H1 (cell line): ENCODE data around the gene AGRN. TPM values are rescaled to one million over a fixed set of nuclear protein-coding genes. Genes with fewer than 3 reads are reported as not detected.

Source experiments
- CTCF ChIA-PET: fragments of 300-600 bp; sonication (Branson Sonifier 250); formaldehyde crosslinking; loops from one replicate; lab custom pipeline; 2021; ENCODE audit not compliant: partially characterized antibody; lab: Charles Lee
- POLR2A ChIA-PET: fragments of 300-600 bp; sonication (Branson Sonifier 250); formaldehyde crosslinking; loops from one replicate; lab custom pipeline; 2021; ENCODE audit warnings: inconsistent platforms; ENCODE audit not compliant: partially characterized antibody; lab: Charles Lee
- DNase-seq, 2 experiments: peaks; one replicate each; pipeline versions ENCODE4 v3.0.0 to v3.0.0-alpha.2; 2010 to 2022; ENCODE audit warnings: low spot score in 2 of 2, low read depth in 1 of 2, mixed read lengths in 1 of 2
- FAIRE-seq: peaks from 2 replicates; lab custom pipeline; 2011; peaks lifted over from hg19 to GRCh38; lab: Jason Lieb, UNC
- H2AFZ ChIP-seq: 2 replicates; pipeline ENCODE4 v1.8.1; 2012; ENCODE audit warnings: low read length, inconsistent platforms
- H2AK5ac ChIP-seq: 2 replicates; pipeline ENCODE4 v1.6.1; 2013; ENCODE audit warnings: low read depth, low read length
- H2BK120ac ChIP-seq: replicated peaks from 2 replicates; pipeline ENCODE3; 2013; ENCODE audit warnings: low read depth, low read length, inconsistent platforms
- H2BK12ac ChIP-seq: 2 replicates; pipeline ENCODE4 v1.6.1; 2013; ENCODE audit warnings: low read depth, low read length
- H2BK15ac ChIP-seq: 2 replicates; pipeline ENCODE4 v1.6.1; 2013; ENCODE audit warnings: low read length
- H2BK20ac ChIP-seq: 2 replicates; pipeline ENCODE4 v1.6.1; 2013; ENCODE audit warnings: low read length
- H2BK5ac ChIP-seq: 2 replicates; pipeline ENCODE4 v1.6.1; 2013; ENCODE audit warnings: low read depth, low read length
- H3K14ac ChIP-seq: 2 replicates; pipeline ENCODE4 v1.6.1; 2013; ENCODE audit warnings: inconsistent platforms; ENCODE audit not compliant: insufficient read length
- H3K18ac ChIP-seq: 2 replicates; pipeline ENCODE4 v1.6.1; 2013; ENCODE audit warnings: low read length; ENCODE audit errors: extremely low read depth
- H3K23ac ChIP-seq: 2 replicates; pipeline ENCODE4 v1.6.1; 2013; ENCODE audit warnings: inconsistent platforms; ENCODE audit not compliant: insufficient read length
- H3K23me2 ChIP-seq: 2 replicates; pipeline ENCODE4 v1.6.1; 2013; ENCODE audit warnings: low read depth, low read length
- H3K27ac ChIP-seq: 2 replicates; pipeline ENCODE4 v1.6.1; 2011; ENCODE audit warnings: low read depth, low read length, inconsistent platforms
- H3K27me3 ChIP-seq, 4 experiments: replicated peaks in 1 of 4; 1 replicate in 1 of 4; 2 replicates in 3 of 4; pipeline versions ENCODE4 v1.6.1 to v1.8.1; 2011 to 2013; ENCODE audit warnings: low read length in 3 of 4, mild to moderate bottlenecking in 3 of 4, inconsistent platforms in 2 of 4, mixed read lengths in 2 of 4, moderate library complexity in 1 of 4; ENCODE audit not compliant: control insufficient read depth in 3 of 4, insufficient read depth in 3 of 4; ENCODE audit errors: extremely low read depth in 1 of 4
- H3K36me3 ChIP-seq, 4 experiments: 2 replicates each; pipeline versions ENCODE4 v1.6.1 to v1.8.1; 2011 to 2013; ENCODE audit warnings: mild to moderate bottlenecking in 4 of 4, low read length in 3 of 4, moderate library complexity in 2 of 4, control low read depth in 1 of 4, inconsistent platforms in 1 of 4; ENCODE audit not compliant: insufficient read depth in 4 of 4, control insufficient read depth in 2 of 4
- H3K4ac ChIP-seq: replicated peaks from 2 replicates; pipeline ENCODE3; 2013; ENCODE audit warnings: low read length, low read depth, mixed read lengths, inconsistent platforms; ENCODE audit not compliant: insufficient read length
- H3K4me1 ChIP-seq, 4 experiments: replicated peaks in 1 of 4; 1 replicate in 1 of 4; 2 replicates in 3 of 4; pipeline versions ENCODE4 v1.6.1 to v1.8.1; 2011 to 2013; ENCODE audit warnings: low read length in 3 of 4, inconsistent platforms in 2 of 4, mixed read lengths in 1 of 4; ENCODE audit not compliant: insufficient read depth in 4 of 4, control insufficient read depth in 3 of 4
- H3K4me2 ChIP-seq, 2 experiments: 2 replicates each; pipeline versions ENCODE4 v1.6.1 to v1.8.1; 2011 to 2013; ENCODE audit warnings: low read depth in 2 of 2, low read length in 2 of 2, control low read depth in 1 of 2, inconsistent platforms in 1 of 2, mild to moderate bottlenecking in 1 of 2; ENCODE audit not compliant: insufficient read depth in 1 of 2
- H3K4me3 ChIP-seq, 4 experiments: fragments of 200-600, 300-600 bp in 1 of 4; sonication (generic), shearing (Covaris generic), sonication (Bioruptor Twin) in 1 of 4; 2 replicates each; pipeline versions ENCODE4 v1.5.1 to v1.8.1; 2011 to 2016; ENCODE audit warnings: low read length in 4 of 4, low read depth in 3 of 4, control low read depth in 2 of 4, inconsistent platforms in 2 of 4, mild to moderate bottlenecking in 2 of 4, mixed read lengths in 1 of 4, moderate library complexity in 1 of 4; ENCODE audit not compliant: insufficient read depth in 2 of 4; ENCODE audit errors: extremely low read depth in 1 of 4
- H3K56ac ChIP-seq: replicated peaks from 2 replicates; pipeline ENCODE3; 2013; ENCODE audit warnings: low read depth, mild to moderate bottlenecking, mixed read lengths, low read length, inconsistent platforms; ENCODE audit not compliant: insufficient read length
- H3K79me1 ChIP-seq: 2 replicates; pipeline ENCODE4 v1.6.1; 2013; ENCODE audit warnings: low read depth, low read length, control low read depth
- H3K79me2 ChIP-seq, 2 experiments: 2 replicates each; pipeline versions ENCODE4 v1.6.1 to v1.8.1; 2012 to 2013; ENCODE audit warnings: low read length in 2 of 2, mild to moderate bottlenecking in 2 of 2, inconsistent platforms in 1 of 2; ENCODE audit not compliant: insufficient read depth in 2 of 2, control insufficient read depth in 1 of 2
- H3K9ac ChIP-seq, 4 experiments: replicated peaks in 1 of 4; 1 replicate in 1 of 4; 2 replicates in 3 of 4; pipeline versions ENCODE4 v1.6.1 to v1.8.1; 2011 to 2013; ENCODE audit warnings: low read depth in 3 of 4, low read length in 3 of 4, control low read depth in 2 of 4, mild to moderate bottlenecking in 2 of 4, moderate library complexity in 2 of 4, inconsistent platforms in 1 of 4; ENCODE audit errors: extremely low read depth in 1 of 4
- H3K9me3 ChIP-seq, 2 experiments: 2 replicates each; pipeline versions ENCODE4 v1.6.1 to v1.8.1; 2012 to 2013; ENCODE audit warnings: mild to moderate bottlenecking in 2 of 2, moderate library complexity in 2 of 2, control low read depth in 1 of 2, inconsistent platforms in 1 of 2, low read depth in 1 of 2, low read length in 1 of 2, mixed read lengths in 1 of 2; ENCODE audit not compliant: insufficient read depth in 2 of 2
- H4K20me1 ChIP-seq, 2 experiments: replicated peaks in 1 of 2; 2 replicates each; pipeline versions ENCODE3 to v1.8.1; 2011 to 2013; ENCODE audit warnings: inconsistent platforms in 2 of 2, low read length in 2 of 2, mild to moderate bottlenecking in 1 of 2; ENCODE audit not compliant: insufficient read depth in 2 of 2, control insufficient read depth in 1 of 2
- H4K5ac ChIP-seq: 2 replicates; pipeline ENCODE4 v1.6.1; 2013; ENCODE audit warnings: low read length, low read depth, mixed read lengths, inconsistent platforms; ENCODE audit not compliant: insufficient read length
- H4K8ac ChIP-seq: 2 replicates; pipeline ENCODE4 v1.8.0; 2013; ENCODE audit warnings: mild to moderate bottlenecking, moderate library complexity, low read length, inconsistent platforms; ENCODE audit not compliant: insufficient read depth; ENCODE audit errors: extremely low read depth
- H4K91ac ChIP-seq: replicated peaks from 2 replicates; pipeline ENCODE3; 2013; ENCODE audit warnings: low read length, mixed read lengths, inconsistent platforms; ENCODE audit not compliant: insufficient read length
- GABPA ChIP-seq: IDR thresholded peaks from 2 replicates; pipeline ENCODE4 v1.6.1; 2011; ENCODE audit warnings: mild to moderate bottlenecking, low read length, moderate library complexity, borderline replicate concordance; ENCODE audit not compliant: insufficient read depth
- KDM1A ChIP-seq: fragments of 200-600, 300-600 bp; sonication (generic); IDR thresholded peaks from 2 replicates; pipeline ENCODE4 v1.7.1; 2016; ENCODE audit warnings: mild to moderate bottlenecking, low read length, borderline replicate concordance
- WGBS, 2 experiments: shearing (Covaris generic) in 1 of 2; methylation state at CpG; one replicate each; pipeline versions ENCODE4 v1.1.6 to v1.1.7; 2013 to 2015; ENCODE audit warnings: low lambda C conversion rate in 2 of 2, mixed read lengths in 2 of 2, inconsistent platforms in 1 of 2, low coverage in 1 of 2, missing lambda C conversion rate in 1 of 2; ENCODE audit not compliant: insufficient replicate concordance in 2 of 2, insufficient coverage in 1 of 2, insufficient read length in 1 of 2; ENCODE audit errors: extremely low coverage in 1 of 2, missing lambda C conversion rate in 1 of 2; 5-methylcytosine and 5-hydroxymethylcytosine counted together
- polyA plus RNA-seq, 7 experiments: library from polyadenylated mRNA; depleted of rRNA in 3 of 7; stranded (reverse) in 5 of 7; unstranded in 2 of 7; fragments of >200 nt in 5 of 7; fragments of 200-250 nt in 2 of 7; gene quantifications; 1 replicate in 5 of 7; 2 replicates in 1 of 7; 4 replicates in 1 of 7; pipeline versions ENCODE4 v1.2.1 to v1.2.3, GENCODE V29; 2011 to 2013; ENCODE audit warnings: missing spikeins in 2 of 7, mixed read lengths in 2 of 7
- total RNA-seq: library from RNA; stranded (reverse); fragmentation: NEBNext Ultra II Directional; extraction: Animal tissue kit (Norgen Biotek cat#: 25700); gene quantifications from 2 replicates; pipeline ENCODE4 v1.2.1, GENCODE V29; 2021

AGRN gene
- total and polyA plus RNA-seq, 2 of the 8 experiments (the other 6 are each of a cell fraction or from before 2014, with no cell fraction given): 52.3 to 155 TPM

DNA sequence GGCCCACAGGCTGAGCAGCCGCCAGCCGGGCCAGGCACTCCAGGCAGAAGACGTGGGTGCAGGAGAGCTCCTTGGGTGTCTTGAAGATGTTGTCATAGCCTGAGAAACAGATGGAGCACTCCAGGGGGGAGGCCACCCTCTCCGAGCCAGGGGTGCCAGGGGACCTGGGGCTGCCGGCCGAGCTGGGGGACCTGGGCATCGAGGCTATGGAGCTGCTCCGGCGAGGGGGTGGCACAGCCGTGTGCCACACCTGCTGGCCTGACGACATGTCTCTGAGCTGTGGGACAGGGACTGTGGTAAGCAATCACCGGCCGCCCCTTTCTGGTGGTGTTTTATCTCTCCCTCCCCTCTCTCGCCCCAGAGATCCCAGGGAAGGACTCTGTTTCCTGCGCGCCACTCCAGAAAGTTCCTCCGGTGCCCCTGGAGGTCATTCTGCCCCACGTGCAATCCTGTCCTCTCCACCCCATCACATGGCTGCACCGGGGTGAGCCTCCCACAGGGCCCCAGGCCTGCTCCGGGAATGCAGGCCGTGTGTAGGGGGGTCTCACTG is 52.5 kb downstream of the AGRN start:
- H3K36me3 ChIP-seq: no peaks in the 10 kb centered on the region
- ChIA-PET POLR2A (interaction anchor here (1.1 to 2.8 kb wide), 6 partner anchors 8 to 58 kb away, joined by 3 to 11 read pairs (median 4); no protein-coding TSS in a partner anchor), CTCF (interaction anchor here (0.9 to 2.1 kb wide), 4 partner anchors 8 to 88 kb away, joined by 3 to 5 read pairs (median 4); no protein-coding TSS in a partner anchor)
- H2BK20ac ChIP-seq: no peak overlapping the region
- H3K56ac ChIP-seq: no peak overlapping the region
- TF ChIP-seq GABPA (no peak), KDM1A (no peak)
- H4K5ac ChIP-seq: no peak overlapping the region
- H2BK12ac ChIP-seq: no peak overlapping the region
- H4K8ac ChIP-seq: no peak overlapping the region
- no peak for FAIRE-seq
- no peak overlapping the region for H2AFZ ChIP-seq
- no peaks in the 10 kb centered on the region for H3K9me3 ChIP-seq
- no peak overlapping the region for H2BK120ac ChIP-seq
- no peak overlapping the region for H3K9ac ChIP-seq
- H3K4ac ChIP-seq: no peak overlapping the region
- 84% methylated on average over 19 of the region's 21 CpGs; no CpG with 5 or more reads in 1 of the 2 experiments for WGBS, 2 experiments
- H2BK15ac ChIP-seq: no peak overlapping the region
- H3K14ac ChIP-seq: no peak overlapping the region
- H3K4me1 ChIP-seq: peaks cover 0 to 9% (median 1%) of the 10 kb centered on the region in 4 experiments; a peak in 4 of 7 replicates
- no peak overlapping the region; the same call in 1 of the 2 replicates for H3K27ac ChIP-seq
- H3K79me1 ChIP-seq: no peaks in the 10 kb centered on the region
- H3K4me2 ChIP-seq: no peak overlapping the region
- no peak overlapping the region for H3K4me3 ChIP-seq
- no peak for DNase-seq
- H2BK5ac ChIP-seq: no peak overlapping the region
- H3K18ac ChIP-seq: no peak overlapping the region
- H4K20me1 ChIP-seq: peaks cover 0 to 11% of the 10 kb centered on the region in 2 experiments
- peaks cover 7% of the 10 kb centered on the region; the same call in 1 of the 2 replicates for H3K23me2 ChIP-seq
- no peak overlapping the region for H2AK5ac ChIP-seq
- no peak overlapping the region for H3K23ac ChIP-seq
- H3K79me2 ChIP-seq: no peaks in the 10 kb centered on the region
- H3K27me3 ChIP-seq: peaks cover 1 to 18% (median 12%) of the 10 kb centered on the region in 4 experiments; a peak in 6 of 7 replicates
- H4K91ac ChIP-seq: no peak overlapping the region
